Measurements from ENCODE around the gene LMBR1.
"Not testable (repeated sequence)": the region's sequence is repeated elsewhere in the genome, so short reads cannot be mapped to it uniquely, and the experiment has no call there.

Gene LMBR1

DNA sequence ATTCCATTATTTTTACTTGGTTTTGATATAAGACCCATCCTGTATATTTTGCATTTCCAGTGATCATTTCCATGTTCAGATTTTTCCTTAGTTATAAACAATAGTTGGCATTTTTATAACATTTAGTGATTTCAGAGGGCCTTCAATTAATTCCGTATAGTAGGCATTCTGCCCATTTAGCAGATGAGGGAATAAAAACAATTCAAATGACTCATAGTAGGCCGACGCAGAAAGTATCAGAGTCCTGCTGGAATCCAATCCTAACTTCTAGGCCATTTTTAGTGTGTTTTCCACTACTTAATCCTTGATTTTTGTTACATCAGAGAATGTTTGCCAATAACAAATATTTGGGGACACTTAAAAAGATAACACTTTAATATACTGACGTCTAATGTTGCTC, 237.0 kb downstream of the LMBR1 start:
- DNase-seq (ENCODE audit: low spot score) = no peak
- in situ Hi-C loops (cut with MboI; ENCODE audit: low sequenced_read_pairs, unreplicated experiment) = no loop called here
- TF ChIP-seq, protein P1, sequence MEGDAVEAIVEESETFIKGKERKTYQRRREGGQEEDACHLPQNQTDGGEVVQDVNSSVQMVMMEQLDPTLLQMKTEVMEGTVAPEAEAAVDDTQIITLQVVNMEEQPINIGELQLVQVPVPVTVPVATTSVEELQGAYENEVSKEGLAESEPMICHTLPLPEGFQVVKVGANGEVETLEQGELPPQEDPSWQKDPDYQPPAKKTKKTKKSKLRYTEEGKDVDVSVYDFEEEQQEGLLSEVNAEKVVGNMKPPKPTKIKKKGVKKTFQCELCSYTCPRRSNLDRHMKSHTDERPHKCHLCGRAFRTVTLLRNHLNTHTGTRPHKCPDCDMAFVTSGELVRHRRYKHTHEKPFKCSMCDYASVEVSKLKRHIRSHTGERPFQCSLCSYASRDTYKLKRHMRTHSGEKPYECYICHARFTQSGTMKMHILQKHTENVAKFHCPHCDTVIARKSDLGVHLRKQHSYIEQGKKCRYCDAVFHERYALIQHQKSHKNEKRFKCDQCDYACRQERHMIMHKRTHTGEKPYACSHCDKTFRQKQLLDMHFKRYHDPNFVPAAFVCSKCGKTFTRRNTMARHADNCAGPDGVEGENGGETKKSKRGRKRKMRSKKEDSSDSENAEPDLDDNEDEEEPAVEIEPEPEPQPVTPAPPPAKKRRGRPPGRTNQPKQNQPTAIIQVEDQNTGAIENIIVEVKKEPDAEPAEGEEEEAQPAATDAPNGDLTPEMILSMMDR (IDR thresholded peaks at IDR 0.05; ENCODE audit: borderline replicate concordance, control extremely low read depth, extremely low read depth, insufficient read depth, missing control alignments) = no peak

- no peak for DNase-seq (ENCODE audit: low spot score)
- TF ChIP-seq, protein P1 (IDR thresholded peaks at IDR 0.05; ENCODE audit: borderline replicate concordance, control extremely low read depth, extremely low read depth, insufficient read depth, missing control alignments) = no peak
- in situ Hi-C loops (cut with MboI; ENCODE audit: low sequenced_read_pairs, unreplicated experiment) = no loop called here
Observed at GRCh38 chr7:156655251-156655650, 237.7 kb downstream of the LMBR1 start.

DNA sequence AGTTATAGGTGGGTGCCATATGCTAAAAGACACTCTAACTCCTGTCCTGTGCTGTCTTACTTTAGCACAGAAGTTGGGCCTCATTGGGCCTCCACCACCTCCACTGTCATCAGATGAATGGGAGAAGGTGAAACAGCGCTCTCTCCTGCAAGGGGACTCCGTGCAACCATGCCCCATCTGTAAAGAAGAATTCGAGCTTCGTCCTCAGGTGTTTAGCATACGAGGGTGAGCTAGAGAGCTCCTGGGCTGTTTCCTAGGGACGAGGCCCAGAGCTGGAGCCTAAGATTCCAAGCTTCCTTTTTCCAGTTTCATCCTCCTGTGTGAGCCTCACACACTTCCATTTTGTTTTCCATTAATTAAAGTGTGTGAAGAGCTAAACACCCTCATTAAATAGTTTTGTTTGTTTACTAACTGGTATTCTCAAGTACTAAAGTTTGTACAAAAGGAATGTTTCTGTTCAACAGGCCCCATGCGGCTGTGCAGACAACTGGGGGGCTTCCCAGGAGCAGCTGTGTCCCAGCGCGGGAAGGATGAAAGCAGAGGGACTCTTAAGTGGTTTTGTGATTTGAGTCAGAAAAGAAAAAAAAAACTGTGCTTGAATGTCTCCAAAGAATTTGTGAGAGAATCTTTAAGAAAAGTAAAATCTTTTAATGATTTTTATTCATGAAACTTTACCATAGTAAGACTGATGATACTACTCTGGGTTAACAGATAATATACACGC, 238.3 kb downstream of the LMBR1 start:
- DNase-seq (ENCODE audit: low spot score) = no peak
- in situ Hi-C loops (cut with MboI; ENCODE audit: low sequenced_read_pairs, unreplicated experiment) = no loop called here
- TF ChIP-seq, protein P1 (IDR thresholded peaks at IDR 0.05; ENCODE audit: borderline replicate concordance, control extremely low read depth, extremely low read depth, insufficient read depth, missing control alignments) = no peak

- TF ChIP-seq, protein P1 (IDR thresholded peaks at IDR 0.05; ENCODE audit: borderline replicate concordance, control extremely low read depth, extremely low read depth, insufficient read depth, missing control alignments) = no peak
- no peak for DNase-seq (ENCODE audit: low spot score)
- in situ Hi-C loops (cut with MboI; ENCODE audit: low sequenced_read_pairs, unreplicated experiment) = no loop called here
Observed at GRCh38 chr7:156652886-156653568, 240.0 kb downstream of the LMBR1 start.

GRCh38 chr7:156651474-156651873, 241.5 kb downstream of the LMBR1 start:
- in situ Hi-C loops (cut with MboI; ENCODE audit: low sequenced_read_pairs, unreplicated experiment) = no loop called here
- no peak for DNase-seq (ENCODE audit: low spot score)
- TF ChIP-seq, protein P1 (IDR thresholded peaks at IDR 0.05; ENCODE audit: borderline replicate concordance, control extremely low read depth, extremely low read depth, insufficient read depth, missing control alignments) = no peak

GRCh38 chr7:156650042-156650441, 242.9 kb downstream of the LMBR1 start:
- no peak for DNase-seq (ENCODE audit: low spot score)
- TF ChIP-seq, protein P1 (IDR thresholded peaks at IDR 0.05; ENCODE audit: borderline replicate concordance, control extremely low read depth, extremely low read depth, insufficient read depth, missing control alignments) = no peak
- in situ Hi-C loops (cut with MboI; ENCODE audit: low sequenced_read_pairs, unreplicated experiment) = no loop called here

- DNase-seq (ENCODE audit: low spot score); in situ Hi-C loops (cut with MboI; ENCODE audit: low sequenced_read_pairs, unreplicated experiment): not testable (repeated sequence)
Observed at GRCh38 chr7:156647330-156647729, 245.7 kb downstream of the LMBR1 start.
